Spleen (tissue), 7 donors: ENCODE results near the gene TANK.
"Not testable (repeated sequence)": the region's sequence is repeated elsewhere in the genome, so short reads cannot be mapped to it uniquely, and the experiment has no call there.

Experiments used
- POLR2A ChIP-seq, 3 donors: fragments of 450-650 bp; IDR thresholded peaks; one replicate each; pipeline ENCODE4 v1.5.1; 2017; ENCODE audit warnings: antibody characterized with exemption in 3 of 3, mild to moderate bottlenecking in 1 of 3
- POLR2AphosphoS5 ChIP-seq, 3 donors: sonication (generic); formaldehyde crosslinking; IDR thresholded peaks; one replicate each; pipeline ENCODE4 v1.5.1; 2017; ENCODE audit warnings: antibody characterized with exemption in 3 of 3
- TF ChIP-seq, protein P1 (sequence below), 11 experiments: fragments of 200-600 bp in 7 of 11; fragments of 450-650 bp in 4 of 11; sonication (generic) in 4 of 11; IDR thresholded peaks in 8 of 11; conservative IDR thresholded peaks in 3 of 11; 1 replicate in 7 of 11; 2 replicates in 4 of 11; pipeline versions ENCODE4 v1.4.0 to v1.8.0; 2016 to 2021; ENCODE audit warnings: antibody characterized with exemption in 11 of 11, inconsistent platforms in 4 of 11, mild to moderate bottlenecking in 1 of 11
- donor health status: DM: no; HTN: no; CAD: no; lungs with moderate emphysema.
- donor health status: DM: no; HTN: no; CAD: no.
- donor health status: DM: no; HTN: no; CAD: no.

- TF ChIP-seq POLR2AphosphoS5 (IDR thresholded peaks at IDR 0.05), result peak; percentile 60 to 80 (median 66)
- TF ChIP-seq, protein P1, sequence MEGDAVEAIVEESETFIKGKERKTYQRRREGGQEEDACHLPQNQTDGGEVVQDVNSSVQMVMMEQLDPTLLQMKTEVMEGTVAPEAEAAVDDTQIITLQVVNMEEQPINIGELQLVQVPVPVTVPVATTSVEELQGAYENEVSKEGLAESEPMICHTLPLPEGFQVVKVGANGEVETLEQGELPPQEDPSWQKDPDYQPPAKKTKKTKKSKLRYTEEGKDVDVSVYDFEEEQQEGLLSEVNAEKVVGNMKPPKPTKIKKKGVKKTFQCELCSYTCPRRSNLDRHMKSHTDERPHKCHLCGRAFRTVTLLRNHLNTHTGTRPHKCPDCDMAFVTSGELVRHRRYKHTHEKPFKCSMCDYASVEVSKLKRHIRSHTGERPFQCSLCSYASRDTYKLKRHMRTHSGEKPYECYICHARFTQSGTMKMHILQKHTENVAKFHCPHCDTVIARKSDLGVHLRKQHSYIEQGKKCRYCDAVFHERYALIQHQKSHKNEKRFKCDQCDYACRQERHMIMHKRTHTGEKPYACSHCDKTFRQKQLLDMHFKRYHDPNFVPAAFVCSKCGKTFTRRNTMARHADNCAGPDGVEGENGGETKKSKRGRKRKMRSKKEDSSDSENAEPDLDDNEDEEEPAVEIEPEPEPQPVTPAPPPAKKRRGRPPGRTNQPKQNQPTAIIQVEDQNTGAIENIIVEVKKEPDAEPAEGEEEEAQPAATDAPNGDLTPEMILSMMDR (IDR thresholded peaks at IDR 0.05 in 8 of 11, conservative IDR thresholded peaks at IDR 0.05 in 3 of 11), result peak in 1 of 11 experiments; percentile 11
- not testable (repeated sequence) for TF ChIP-seq POLR2A (IDR thresholded peaks at IDR 0.05)
Measured at GRCh38 chr2:161244387-161245260, 84.4 kb downstream of the TANK start.
